ENCODE results near the gene SLC9A9. TPM values are rescaled to one million over a fixed set of nuclear protein-coding genes. Genes with fewer than 3 reads are reported as not detected.

Gene SLC9A9
- total and polyA plus RNA-seq, 10 of the 15 experiments (the other 5 are each of a cell fraction or from before 2014, with no cell fraction given) = 3.5 to 14.2 (median 9.3) TPM

DNA sequence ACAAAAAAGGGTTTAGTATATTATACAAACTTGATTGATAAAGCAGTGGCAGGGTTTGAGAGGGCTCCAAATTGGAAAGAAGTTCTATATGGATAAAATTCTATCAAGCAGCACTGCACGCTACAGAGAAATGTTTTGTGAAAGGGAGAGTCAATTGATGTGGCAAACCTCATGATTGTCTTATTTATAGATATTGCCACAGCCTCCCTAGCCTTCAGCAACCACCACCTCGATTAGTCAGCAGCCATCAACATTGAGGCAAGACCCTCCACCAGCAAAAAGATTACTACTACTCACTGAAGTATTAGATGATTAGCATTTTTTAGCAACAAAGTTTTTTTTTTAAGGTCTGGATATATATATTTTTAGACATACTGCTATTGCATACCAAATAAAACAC lies 432.0 kb downstream of the SLC9A9 start:
- TF ChIP-seq CREB1 (IDR thresholded peaks at IDR 0.05; ENCODE audit: low read depth) = no peak
- TF ChIP-seq, protein P1, sequence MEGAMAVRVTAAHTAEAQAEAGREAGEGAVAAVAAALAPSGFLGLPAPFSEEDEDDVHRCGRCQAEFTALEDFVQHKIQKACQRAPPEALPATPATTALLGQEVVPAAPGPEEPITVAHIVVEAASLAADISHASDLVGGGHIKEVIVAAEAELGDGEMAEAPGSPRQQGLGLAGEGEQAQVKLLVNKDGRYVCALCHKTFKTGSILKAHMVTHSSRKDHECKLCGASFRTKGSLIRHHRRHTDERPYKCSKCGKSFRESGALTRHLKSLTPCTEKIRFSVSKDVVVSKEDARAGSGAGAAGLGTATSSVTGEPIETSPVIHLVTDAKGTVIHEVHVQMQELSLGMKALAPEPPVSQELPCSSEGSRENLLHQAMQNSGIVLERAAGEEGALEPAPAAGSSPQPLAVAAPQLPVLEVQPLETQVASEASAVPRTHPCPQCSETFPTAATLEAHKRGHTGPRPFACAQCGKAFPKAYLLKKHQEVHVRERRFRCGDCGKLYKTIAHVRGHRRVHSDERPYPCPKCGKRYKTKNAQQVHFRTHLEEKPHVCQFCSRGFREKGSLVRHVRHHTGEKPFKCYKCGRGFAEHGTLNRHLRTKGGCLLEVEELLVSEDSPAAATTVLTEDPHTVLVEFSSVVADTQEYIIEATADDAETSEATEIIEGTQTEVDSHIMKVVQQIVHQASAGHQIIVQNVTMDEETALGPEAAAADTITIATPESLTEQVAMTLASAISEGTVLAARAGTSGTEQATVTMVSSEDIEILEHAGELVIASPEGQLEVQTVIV (IDR thresholded peaks at IDR 0.05; ENCODE audit: borderline replicate concordance, partially characterized antibody) = no peak
- TF ChIP-seq ATF7 (IDR thresholded peaks at IDR 0.05; ENCODE audit: low read depth) = no peak
- BruUV-seq (replicated peaks) = no TSS peak
- no peak overlapping the region for H2AFZ ChIP-seq (ENCODE audit: control insufficient read depth, low read depth, low read length)
- ChIA-PET SMC1A (ENCODE audit: uncharacterized antibody, unreplicated experiment) (no interaction called here), POLR2A (no interaction called here), CTCF (no interaction called here), RAD21 (ENCODE audit: unreplicated experiment) (no interaction called here)
- intact Hi-C loops (cut with micrococcal nuclease; ENCODE audit: unreplicated experiment) = no loop called here
- DNase-seq (ENCODE audit: low read depth, low spot score) = no peak
- H3K27me3 ChIP-seq (replicated peaks in 1 of 2; ENCODE audit: control insufficient read depth in 2 of 2, insufficient read depth in 2 of 2, low read length in 1 of 2) = no peaks in the 10 kb centered on the region
- no peaks in the 10 kb centered on the region; the same call in 2 of the 3 replicates for H3K9me3 ChIP-seq (replicated peaks; ENCODE audit: control insufficient read depth, insufficient read depth, low read length)
- H3K4me3 ChIP-seq = no peak overlapping the region
- no peak overlapping the region for H3K9ac ChIP-seq (ENCODE audit: control insufficient read depth, insufficient read depth, low read length)
- H3K4me2 ChIP-seq (ENCODE audit: control insufficient read depth, insufficient read depth) = no peak overlapping the region
- in situ Hi-C loops (cut with MboI) = no loop called here
- no peaks in the 10 kb centered on the region for H3K79me2 ChIP-seq (ENCODE audit: control insufficient read depth, insufficient read depth, low read length)
- ATAC-seq = no peak
- H3K36me3 ChIP-seq (ENCODE audit: control insufficient read depth in 2 of 2, insufficient read depth in 2 of 2, low read length in 1 of 2) = no peaks in the 10 kb centered on the region
- peaks cover 28% of the 10 kb centered on the region for H3K4me1 ChIP-seq (ENCODE audit: control insufficient read depth, insufficient read depth, low read length)
- no peak for FAIRE-seq
- 85% methylated on average over 2 of the region's 2 CpGs for WGBS (ENCODE audit: insufficient coverage, insufficient replicate concordance, low lambda C conversion rate, missing lambda C conversion rate)
- no peaks in the 10 kb centered on the region for H4K20me1 ChIP-seq (ENCODE audit: control insufficient read depth, insufficient read depth)
- H3K27ac ChIP-seq (ENCODE audit: control insufficient read depth, insufficient read depth) = no peak overlapping the region

DNA sequence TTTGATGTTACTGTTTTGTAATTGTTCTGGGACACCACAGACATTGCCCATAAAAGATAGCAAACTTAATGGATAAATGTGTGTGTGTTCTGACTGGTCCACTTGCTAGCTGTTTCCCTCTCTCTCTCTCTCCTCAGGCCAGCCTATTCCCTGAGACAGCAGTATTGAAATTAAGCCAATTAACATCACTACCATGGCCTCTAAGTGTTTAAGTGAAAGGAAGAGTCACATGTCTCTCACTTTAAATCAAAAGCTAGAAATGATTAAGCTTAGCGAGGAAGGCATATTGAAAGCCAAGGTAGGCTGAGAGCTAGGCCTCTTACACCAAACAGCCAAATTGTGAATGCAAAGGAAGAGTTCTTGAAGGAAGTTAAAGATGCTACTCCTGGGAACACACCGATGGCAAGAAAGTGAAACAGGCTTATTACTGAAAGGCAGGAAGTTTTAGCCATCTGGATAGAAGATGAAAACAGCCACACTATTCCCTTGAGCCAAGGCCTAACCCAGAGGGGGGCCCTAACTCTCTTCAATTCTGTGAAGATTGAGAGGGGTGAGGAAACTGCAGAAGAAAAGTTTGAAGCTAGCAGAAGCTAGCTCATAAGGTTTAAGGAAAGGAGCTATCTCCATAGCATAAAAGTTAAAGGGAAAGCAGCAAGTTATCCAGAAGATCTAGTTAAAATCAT lies 433.6 kb downstream of the SLC9A9 start:
- no peak overlapping the region for H3K9ac ChIP-seq (ENCODE audit: control insufficient read depth, insufficient read depth, low read length)
- no peaks in the 10 kb centered on the region for H4K20me1 ChIP-seq (ENCODE audit: control insufficient read depth, insufficient read depth)
- H3K9me3 ChIP-seq (replicated peaks; ENCODE audit: control insufficient read depth, insufficient read depth, low read length) = no peaks in the 10 kb centered on the region; the same call in 2 of the 3 replicates
- FAIRE-seq = peak; percentile 65
- H3K4me1 ChIP-seq (ENCODE audit: control insufficient read depth, insufficient read depth, low read length) = peaks cover 28% of the 10 kb centered on the region
- ChIA-PET SMC1A (ENCODE audit: uncharacterized antibody, unreplicated experiment) (interaction anchor here (1.3 kb wide), 1 partner anchor 20 kb away, joined by 3 read pairs; no protein-coding TSS in a partner anchor), RAD21 (ENCODE audit: unreplicated experiment) (interaction anchor here (1.0 kb wide), 1 partner anchor 204 kb away, joined by 4 read pairs; no protein-coding TSS in a partner anchor), POLR2A (no interaction called here), CTCF (interaction anchor here (0.6 to 1.4 kb wide), 2 partner anchors 19 to 46 kb away, joined by 3 read pairs; no protein-coding TSS in a partner anchor)
- no peaks in the 10 kb centered on the region for H3K79me2 ChIP-seq (ENCODE audit: control insufficient read depth, insufficient read depth, low read length)
- in situ Hi-C loops (cut with MboI) = no loop called here
- 3% methylated on average over 2 of the region's 2 CpGs for WGBS (ENCODE audit: insufficient coverage, insufficient replicate concordance, low lambda C conversion rate, missing lambda C conversion rate)
- H2AFZ ChIP-seq (ENCODE audit: control insufficient read depth, low read depth, low read length) = no peak overlapping the region
- no peak overlapping the region for H3K27ac ChIP-seq (ENCODE audit: control insufficient read depth, insufficient read depth)
- no peaks in the 10 kb centered on the region for H3K36me3 ChIP-seq (ENCODE audit: control insufficient read depth in 2 of 2, insufficient read depth in 2 of 2, low read length in 1 of 2)
- DNase-seq (ENCODE audit: low read depth, low spot score) = no peak
- no peak overlapping the region for H3K4me3 ChIP-seq
- BruUV-seq (replicated peaks) = no TSS peak
- peak; percentile 31 for ATAC-seq
- H3K27me3 ChIP-seq (replicated peaks in 1 of 2; ENCODE audit: control insufficient read depth in 2 of 2, insufficient read depth in 2 of 2, low read length in 1 of 2) = no peaks in the 10 kb centered on the region
- intact Hi-C loops (cut with micrococcal nuclease; ENCODE audit: unreplicated experiment) = loop anchor here (5.0 kb wide), 1 partner anchor 292 kb away; no protein-coding TSS in a partner anchor
- no peak overlapping the region; the same call in 1 of the 2 replicates for H3K4me2 ChIP-seq (ENCODE audit: control insufficient read depth, insufficient read depth)
- TF ChIP-seq, protein P1 (IDR thresholded peaks at IDR 0.05; ENCODE audit: borderline replicate concordance, partially characterized antibody) = no peak
- TF ChIP-seq, protein P2, sequence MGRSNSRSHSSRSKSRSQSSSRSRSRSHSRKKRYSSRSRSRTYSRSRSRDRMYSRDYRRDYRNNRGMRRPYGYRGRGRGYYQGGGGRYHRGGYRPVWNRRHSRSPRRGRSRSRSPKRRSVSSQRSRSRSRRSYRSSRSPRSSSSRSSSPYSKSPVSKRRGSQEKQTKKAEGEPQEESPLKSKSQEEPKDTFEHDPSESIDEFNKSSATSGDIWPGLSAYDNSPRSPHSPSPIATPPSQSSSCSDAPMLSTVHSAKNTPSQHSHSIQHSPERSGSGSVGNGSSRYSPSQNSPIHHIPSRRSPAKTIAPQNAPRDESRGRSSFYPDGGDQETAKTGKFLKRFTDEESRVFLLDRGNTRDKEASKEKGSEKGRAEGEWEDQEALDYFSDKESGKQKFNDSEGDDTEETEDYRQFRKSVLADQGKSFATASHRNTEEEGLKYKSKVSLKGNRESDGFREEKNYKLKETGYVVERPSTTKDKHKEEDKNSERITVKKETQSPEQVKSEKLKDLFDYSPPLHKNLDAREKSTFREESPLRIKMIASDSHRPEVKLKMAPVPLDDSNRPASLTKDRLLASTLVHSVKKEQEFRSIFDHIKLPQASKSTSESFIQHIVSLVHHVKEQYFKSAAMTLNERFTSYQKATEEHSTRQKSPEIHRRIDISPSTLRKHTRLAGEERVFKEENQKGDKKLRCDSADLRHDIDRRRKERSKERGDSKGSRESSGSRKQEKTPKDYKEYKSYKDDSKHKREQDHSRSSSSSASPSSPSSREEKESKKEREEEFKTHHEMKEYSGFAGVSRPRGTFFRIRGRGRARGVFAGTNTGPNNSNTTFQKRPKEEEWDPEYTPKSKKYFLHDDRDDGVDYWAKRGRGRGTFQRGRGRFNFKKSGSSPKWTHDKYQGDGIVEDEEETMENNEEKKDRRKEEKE (IDR thresholded peaks at IDR 0.05) = no peak
- no peak for TF ChIP-seq POLR2AphosphoS5 (IDR thresholded peaks at IDR 0.05; ENCODE audit: low read length)
